NCI-H2196 (cell line): ENCODE measurements around the gene FOXK1.

Source experiments
- DNase-seq: peaks from one replicate; lab custom pipeline; 2025; ENCODE audit not compliant: unreplicated experiment; lab: John Stamatoyannopoulos, UW

FOXK1 gene

DNA sequence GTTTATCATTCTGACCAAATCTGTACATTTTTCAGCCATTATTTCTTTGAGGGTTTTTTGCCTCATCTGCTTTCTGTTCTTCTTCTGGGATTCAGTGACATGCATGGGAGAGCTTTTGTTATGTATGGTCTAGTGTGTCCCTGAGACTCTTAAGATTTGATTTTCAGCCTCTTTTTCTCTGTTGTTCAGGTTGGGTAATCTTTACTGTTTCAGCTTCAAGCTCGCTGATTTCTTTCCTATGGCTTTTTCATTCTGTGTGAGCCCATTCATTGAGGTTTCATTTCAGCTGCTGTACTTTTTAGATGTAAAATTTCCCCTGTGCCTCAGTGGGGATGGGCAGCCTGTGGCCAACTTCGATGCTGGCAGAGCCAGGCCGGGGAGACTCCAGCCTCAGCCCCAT lies 38.1 kb downstream of the FOXK1 start:
- DNase-seq, result no peak

DNA sequence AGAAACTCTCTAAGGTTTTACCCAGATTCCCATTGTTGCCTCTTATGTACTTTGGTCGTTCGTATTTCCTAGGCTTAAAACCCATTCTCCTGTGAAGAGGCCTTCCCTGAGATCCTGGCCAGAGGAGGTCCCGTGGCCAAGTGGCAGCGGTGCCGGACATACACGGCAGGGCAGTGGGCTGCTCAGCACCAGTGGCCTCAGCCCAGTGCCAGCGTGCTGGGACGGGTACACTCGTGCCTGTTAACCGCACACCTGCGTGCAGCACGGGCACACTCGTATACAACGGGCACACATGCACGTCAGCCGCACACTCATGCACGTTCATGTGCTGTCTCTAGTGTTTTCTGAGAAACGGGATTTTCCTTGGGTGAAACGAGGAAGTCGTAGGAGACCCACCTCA lies 40.2 kb downstream of the FOXK1 start:
- DNase-seq, result no peak

DNA sequence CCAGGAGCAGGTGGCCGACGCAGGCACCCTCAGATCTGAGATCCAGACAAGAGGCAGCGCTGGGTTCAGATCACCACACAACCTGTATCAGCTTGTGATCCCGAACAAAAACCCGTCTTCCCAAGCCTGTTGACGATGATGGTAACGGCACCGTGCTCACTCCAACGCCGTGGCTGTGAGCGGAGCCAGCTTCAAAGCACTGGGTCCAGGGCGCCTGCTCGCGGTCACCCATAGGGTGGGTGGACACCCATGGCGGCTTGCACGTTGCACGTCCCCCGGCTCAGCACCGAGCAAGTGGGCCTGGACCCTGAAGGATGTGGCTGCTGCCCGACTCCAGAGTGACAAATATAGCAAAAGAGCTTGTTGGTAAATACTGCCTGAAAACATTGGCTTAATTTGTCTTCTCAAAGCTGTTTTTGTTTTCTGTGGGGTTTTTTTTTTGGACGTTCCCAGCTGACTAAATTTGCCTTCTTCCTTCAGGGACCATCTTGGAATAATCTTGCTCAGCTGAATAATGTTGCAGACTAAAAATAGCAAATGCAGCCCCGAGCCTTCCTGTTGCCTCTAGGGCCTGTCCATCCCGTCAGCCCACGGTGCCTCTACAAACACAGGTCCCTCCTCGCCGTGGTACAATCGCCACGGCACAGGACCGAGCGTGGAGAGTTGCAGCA lies 41.0 kb downstream of the FOXK1 start:
- DNase-seq, result no peak

DNA sequence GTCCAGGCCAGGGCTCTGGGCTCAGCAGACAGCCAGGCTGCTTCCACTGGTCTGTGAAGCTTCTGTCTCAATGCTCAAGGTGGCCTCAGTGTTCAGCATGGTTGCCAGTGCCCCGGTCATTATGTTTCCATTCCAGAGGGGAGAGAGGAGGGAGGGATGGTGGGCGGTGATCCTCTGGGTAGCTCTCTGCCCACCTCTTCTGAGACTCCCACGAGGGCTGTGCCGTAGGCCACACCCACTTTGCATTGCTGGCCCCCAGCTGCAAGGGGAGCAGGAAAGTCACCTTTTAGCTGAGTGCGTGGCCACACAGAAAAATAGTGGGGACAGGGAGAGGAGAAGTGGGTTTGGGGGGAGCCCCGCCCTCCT lies 42.5 kb downstream of the FOXK1 start:
- no peak for DNase-seq

DNA sequence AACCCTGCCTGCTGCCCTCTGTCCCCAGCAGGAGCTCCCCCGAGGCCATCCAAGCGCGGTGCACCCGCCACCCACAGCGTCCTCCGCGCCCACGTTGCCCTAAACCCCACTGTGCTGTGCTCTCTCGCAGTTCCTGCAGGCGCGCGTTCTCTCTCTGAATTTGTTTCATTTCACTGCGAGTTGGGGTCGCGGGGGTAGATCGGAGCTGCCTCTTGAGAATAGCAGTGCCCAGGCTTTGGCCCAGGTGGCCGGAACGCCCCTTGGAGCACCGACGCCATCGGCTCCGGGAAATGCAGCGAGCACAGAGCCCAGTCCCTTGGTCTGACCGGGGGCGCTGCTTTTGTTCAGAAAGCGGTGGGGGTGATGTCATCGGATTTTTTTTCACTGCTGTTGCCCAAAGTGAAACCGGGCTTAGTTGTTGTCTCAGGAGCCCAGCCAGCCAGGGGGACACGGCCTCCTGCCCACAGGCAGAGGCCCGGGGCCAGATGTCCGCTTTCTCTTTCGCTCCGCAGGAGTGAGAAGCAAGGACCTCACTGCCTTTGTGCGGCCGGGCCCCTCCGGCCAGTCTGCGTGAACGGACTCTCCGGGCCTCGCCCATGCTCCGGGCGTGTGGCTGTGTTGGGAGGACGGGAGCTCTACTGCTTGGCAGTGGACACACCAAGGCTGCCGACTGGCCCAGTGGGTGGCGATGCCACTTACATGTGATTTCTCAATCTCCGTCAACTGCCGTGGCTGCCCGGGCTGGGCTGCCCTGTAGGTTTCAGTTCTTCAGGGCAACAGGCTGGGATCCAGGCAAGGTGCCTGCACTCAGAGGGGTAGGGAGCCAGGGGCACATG lies 43.1 kb downstream of the FOXK1 start:
- no peak for DNase-seq

DNA sequence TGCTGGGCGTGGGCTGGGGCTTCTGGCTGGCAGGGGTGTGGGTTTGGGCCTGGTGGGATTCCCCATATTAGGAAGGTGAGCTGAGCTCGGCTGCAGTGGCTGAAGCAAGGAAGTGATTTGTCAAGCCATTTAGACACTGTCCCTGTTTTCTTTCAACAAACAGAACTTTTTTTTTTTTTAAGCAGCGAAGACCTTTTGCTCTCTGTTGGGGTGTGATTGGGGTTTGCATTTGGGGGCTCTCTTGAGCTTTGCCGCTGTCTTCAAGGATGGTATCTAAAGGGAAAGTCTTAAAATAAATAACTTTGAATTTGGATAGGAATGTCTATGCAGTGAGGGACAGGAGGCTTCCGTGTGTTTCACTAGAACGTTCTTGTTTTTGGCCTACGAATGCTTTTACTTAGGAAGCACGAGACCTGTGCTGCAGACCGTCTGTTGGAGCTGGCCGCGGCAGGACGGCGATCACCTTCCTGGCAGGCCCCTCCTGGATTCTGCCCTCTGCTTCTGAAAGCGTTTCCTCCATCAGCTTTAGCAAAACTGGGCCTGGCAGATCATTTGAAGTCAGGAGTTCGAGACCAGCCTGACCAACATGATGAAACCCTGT lies 43.9 kb downstream of the FOXK1 start:
- no peak for DNase-seq

DNA sequence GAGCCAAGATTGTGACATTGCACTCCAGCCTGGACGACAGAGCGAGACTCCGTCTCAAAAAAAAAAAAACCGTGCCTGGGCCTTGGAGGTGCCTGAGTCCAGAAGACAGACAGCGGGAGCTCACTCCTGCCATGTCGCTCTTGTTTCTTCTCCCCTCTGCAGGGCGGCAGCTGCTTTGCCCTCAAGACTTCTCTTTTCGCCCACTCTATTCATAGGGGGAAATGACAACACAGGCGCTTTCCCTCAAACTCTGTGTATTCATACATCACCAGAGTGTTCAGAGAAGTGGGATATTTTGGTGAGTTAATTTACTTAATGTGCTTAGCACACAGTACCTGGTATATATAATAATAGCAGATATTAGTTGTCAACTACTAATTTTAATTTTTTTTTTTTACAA lies 44.5 kb downstream of the FOXK1 start:
- no peak for DNase-seq

DNA sequence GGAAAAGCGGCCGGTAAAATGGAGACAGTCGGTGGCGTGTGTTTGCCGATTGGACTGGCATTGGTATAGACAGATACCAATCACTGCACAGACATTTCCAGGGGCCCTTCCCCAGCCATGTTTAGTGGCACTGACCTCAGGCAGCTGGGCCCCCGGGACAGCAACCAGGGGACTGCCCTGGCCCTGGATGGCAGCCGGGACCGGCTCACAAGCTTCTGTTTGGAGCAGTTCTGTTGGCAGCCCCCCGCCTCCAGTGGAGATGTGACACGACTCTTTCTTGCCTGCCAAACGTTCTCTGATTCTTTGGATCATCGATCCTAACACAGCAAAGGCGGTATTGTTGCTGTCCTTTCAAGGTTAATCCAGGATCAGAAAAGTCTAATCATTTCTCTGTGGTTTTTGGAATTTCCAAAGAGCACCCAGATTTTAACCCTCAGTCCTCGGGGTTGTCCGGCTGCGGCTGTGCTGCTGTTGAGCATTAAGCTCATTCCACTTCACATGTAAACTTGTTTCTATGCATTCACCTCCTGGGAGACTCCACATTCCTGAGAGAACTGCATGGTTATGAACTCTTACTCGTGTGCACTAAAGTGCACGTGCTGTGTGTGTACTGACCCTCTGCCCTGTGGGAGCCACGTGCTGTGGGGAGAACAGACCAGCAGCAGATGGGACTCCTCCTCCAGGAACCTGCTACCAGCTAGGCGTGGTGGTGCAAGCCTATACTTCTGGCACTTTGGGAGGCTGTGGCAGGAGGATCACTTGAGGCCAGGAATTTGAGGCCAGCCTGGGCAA lies 46.0 kb downstream of the FOXK1 start:
- DNase-seq, result no peak

DNA sequence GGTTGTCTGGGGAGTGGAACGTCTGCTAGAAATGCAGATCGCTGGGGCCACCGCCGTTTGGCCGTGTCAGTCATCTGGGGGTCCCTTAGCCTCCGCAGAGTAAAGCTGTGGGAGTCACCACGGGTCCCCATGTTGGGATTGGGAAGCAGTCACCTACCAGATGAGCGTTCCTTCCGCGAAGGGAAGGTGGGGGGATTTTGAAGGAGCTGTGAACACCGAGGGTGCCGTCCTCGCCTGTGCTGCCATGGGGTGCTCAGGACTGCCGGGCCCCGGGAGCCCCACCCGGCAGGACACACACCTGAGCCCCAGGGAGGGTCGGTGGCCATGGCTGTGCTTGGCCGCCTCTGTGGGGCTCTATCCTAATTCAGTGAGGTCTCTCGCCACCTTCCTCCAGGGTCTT lies 47.2 kb downstream of the FOXK1 start:
- DNase-seq, result no peak

DNA sequence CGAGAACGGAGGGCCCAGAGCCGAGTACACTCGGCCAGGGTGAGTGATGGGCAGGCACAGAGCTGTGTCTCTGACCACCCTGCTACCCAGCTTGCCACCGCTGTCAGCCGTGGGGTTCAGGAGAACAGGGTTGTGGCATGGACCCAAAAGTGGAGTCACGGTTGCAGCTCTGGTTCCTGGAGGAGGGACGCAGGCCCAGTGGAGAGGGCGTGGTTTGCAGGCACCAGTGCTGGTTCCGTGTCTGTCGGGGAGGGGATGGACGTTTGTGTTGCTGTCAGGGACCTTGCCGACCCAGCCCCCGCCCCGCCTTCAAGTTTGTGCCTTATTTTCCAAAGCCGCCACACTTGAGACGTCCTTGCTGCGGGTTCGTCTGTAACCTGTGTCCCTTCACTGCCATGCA lies 48.2 kb downstream of the FOXK1 start:
- DNase-seq, result no peak

DNA sequence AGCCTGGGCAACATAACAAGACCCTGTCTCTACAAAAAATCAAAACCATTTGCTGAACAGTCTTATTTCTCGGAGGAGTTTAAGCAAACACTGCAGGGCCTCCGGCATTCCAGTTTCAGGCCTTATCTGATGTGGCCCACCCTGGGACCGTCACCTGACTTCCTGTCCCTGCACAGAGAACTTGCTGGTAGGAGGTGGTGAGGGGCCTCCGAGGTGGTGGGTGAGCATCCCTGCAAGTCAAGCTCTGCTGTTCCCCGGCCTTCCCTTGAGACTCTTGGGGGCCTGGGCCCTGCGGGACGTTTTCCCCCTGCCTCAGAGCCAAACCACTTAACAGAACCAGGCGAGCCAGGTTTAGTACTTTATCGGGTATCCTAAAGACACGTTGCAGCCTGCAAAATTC lies 48.9 kb downstream of the FOXK1 start:
- no peak for DNase-seq

DNA sequence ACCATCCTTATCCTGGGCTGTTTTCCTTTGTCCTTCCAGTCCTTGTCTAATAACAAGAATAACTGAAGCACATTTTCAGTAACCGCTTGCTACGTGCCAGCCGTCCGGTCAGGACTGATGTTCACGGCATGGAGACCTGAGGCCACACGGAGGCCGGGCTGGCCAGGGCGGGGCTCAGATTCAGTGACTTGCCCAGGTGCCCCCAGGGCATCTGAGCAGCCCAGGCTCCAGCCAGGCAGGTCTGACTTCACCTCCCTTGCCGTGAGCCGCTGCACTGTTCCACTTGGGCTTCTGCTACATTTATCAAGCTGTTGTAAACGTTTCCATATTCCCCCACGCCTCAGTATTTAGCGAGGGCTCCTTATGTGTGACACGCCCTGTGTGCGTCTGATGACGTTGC lies 49.7 kb downstream of the FOXK1 start:
- DNase-seq, result no peak

DNA sequence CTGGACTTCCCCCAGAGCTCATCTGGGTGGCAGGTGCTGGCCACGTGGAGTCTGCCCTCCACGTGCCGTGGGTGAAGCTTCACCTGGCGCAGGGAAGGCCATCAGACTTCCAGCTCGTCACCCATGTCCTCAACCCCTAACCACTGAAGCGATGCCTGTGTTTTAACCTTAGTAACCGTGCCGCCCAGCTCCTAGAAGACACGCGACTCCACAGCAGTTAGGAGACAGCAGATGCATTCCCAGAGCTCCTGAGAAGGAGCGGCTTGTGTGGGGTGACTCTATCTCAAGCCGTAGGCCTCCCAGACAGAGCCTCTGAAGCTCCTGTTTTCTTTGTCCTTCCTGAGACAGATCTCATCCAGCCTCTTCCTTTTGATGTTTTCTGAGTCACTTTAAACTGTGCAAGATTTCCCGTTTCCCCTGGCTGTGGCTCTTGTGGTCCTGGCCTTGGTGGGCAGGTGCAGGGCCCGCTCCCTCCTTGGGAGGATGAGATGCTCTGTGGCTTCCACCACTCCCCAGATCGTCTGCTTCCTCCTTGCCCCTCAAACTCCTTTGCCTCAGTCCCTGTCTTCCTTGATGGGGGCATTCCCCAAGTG lies 51.9 kb downstream of the FOXK1 start:
- no peak for DNase-seq

DNA sequence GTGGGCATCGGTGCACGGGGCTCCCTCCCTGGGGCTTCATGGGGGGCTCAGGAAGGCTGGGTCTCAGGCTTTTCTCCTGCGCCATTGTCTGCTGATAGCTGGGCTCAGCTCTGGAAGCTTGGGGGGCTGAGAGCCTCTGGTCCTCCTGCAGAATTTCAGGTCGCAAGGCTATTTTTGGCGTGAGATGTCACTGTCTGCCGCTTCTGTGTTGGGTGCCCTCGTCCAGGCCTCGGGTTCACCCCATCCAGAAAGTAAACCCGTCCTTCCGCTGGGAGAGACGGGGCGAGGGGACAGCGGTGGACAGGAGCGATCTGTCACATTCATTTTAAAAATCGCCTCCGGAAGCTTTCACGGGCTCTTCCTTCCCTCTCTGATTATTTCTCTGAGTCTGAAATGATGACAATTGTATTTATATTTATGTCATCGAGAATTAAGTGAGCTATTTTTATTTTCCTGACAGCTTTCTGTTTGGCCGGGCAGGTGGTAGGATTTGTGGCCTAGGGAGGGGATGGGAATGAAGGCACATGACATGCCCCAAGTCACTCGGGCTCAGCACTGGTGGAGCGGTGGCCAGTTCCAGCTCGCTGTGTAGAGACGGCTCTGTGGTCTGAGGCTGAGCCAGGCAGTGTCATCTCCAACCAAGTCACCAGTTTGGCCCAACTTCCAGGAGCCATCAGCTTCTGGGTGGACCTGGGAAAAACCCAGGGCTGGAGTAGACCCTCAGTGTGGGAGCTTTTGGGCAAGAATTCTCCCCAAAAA lies 52.7 kb downstream of the FOXK1 start:
- no peak for DNase-seq

DNA sequence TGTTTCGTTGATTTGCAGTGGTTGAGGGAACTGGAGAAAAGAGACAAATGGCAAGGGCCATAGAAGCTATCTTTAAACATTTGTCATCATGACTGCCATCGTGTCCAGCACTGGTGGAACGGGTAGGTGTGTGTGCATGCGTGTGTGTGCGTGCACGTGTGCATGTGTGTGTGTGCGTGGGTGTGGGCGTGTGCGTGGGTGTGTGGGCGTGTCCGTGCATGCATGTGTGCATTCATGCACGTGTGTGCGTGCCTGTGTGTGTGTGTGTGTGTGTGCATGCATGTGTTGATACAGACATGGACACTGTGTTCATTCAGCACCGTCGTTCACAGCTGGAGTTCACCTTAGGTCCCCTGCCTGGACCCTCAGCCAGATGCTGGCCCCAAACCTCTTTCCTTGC lies 55.2 kb downstream of the FOXK1 start:
- no peak for DNase-seq

DNA sequence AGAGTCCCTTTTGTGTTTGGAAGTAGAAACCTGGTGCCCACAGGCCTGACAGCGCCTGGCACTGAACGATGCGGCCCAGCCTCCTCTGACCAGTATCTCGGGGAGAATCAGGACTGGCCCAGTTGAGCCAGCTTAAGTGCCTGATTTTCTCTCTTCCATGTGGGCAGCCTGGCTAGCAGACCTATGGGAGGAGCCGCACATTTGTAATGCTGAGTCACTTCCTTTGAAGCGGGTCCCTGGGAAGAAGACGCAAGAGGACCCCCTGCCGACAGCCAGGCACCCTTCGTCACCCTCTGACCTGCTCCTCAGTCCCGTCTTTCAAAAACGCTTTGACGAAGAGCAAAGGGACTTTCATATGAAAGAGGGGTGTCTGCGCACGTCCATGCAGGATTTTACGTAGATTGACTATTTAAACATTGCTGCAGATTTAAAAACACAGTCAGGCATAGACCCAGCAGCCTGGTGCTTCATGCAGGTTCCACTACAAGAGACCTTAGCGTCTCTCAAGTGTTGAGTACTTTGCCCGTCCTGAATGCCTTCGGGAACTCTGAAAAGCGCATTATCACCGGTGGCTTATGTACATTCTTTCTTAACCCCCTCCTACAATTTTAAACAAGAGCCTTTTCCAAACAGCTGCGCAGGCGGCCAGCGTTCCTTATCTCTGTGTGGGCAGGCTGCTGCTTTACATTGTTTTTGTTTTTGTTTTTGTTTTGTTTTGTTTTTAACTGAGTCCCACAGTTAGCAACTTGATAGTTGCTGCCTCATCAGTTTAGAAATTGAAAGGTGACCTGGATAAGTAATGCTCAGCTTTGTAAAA lies 56.8 kb downstream of the FOXK1 start:
- DNase-seq, result no peak

DNA sequence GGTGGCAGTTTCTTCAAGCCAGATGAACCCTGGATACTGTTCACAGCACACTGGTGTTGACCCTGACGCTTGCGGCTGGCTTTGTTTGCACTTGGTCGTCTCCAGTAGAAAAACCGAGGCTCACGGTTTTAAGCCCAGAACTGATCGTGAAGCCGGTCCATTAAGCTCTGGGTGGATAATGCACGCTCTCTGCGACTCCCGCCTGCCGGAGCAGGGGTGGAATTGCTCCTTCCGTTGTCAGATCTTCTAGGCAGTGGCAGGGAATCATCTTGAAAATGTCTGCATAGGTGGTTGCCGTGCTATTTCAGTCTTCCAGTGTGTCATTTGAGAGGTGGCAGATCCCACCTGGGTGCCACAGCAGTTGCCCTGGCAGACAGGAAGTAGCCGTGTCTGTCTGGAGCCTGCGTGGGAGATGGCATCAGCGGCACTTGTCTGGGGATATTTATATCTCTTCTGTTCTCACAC lies 57.5 kb downstream of the FOXK1 start:
- no peak for DNase-seq

DNA sequence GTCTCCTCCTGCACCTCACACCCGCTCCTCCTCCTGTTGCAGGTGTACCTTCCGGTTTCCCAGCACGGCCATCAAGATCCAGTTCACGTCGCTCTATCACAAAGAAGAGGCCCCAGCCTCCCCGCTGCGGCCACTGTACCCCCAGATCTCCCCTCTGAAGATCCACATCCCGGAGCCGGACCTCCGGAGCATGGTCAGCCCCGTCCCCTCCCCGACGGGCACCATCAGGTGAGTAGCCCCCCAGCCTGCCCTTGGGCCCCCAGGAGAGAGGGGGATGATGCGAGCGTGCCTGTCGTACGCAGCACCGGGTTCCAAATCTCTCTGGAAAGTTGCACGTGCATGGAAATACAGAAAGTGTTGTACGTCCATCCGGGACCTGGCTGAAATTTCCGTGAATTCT lies 58.7 kb downstream of the FOXK1 start:
- no peak for DNase-seq

DNA sequence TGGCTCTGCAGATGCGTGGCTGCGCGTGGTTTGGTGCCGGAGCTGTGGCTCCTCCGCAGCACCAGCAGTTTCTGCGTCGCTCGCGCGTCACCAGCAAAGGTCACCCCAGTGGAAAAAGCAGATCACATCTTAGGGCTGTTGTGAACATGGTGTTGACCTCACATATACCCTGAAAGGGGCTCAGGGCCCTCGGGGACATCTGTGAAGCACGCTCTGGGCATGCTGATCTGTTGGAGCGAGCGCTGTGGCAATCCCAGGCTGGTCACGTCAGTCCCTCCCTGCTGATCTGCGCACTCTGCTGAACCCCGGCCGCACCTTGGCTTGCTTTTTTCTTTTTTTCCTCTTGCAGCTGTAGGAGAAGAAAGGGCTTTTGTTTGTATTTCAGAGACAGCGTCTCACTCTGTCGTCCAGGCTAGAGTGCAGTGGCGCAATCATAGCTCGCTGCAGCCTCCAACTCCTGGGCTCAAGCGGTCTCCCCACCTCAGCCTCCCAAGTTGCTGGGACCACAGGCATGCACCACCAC lies 60.0 kb downstream of the FOXK1 start:
- no peak for DNase-seq
